ENCODE results near the gene MYCL.
A peak's percentile ranks its signal among the peaks of the same experiment; 100 is the strongest.

The MYCL gene

DNA sequence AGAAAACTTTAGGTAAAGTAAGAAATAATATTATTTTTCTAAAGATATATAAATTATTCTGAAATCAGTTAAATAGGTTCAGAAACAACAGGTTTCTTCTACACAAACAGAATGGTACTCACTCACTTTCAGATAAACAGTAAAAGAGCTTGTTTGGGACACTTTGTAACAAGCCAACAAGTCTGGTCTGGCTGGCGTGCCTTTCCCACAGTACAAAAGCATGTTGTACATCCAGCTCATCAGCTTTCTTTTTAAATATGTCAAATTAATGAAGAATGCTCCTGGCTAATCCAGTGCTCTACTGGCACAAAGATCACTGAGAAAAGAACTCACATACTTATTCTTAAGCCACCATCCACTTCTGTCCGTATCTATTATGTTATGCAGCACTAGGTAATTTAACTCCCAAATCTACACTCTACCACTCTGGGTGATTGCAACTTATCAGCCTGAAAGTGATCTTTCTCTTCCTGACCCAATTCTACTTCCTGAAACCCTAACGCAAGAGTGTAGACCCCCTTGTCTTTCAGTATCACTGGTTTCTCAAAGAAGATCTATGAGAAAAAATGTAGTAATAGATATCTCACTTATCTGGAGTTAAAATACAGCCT is 51.0 kb downstream of the MYCL start:
- DNase-seq, result no peak

DNA sequence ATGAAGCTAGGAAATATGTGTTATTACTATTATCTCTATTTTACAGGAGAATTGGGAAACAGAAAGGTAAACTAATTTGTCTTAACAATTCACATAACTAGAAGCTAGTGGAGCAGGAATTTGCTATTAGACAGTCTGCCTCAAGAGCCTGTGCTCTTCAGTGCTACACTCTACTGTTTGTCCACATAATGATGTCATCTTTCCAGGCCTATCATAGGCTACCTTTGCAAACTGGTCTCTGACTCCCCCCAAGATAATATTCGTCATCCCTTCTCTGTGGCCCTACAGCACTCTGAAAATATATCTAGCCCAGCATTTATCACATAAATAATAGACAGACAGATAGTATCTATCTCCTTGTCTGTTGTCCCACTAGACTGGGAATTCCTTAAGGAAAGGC is 52.5 kb downstream of the MYCL start:
- DNase-seq, result no peak

- no peak for DNase-seq
Measured at GRCh38 chr1:39847940-39848339, 53.8 kb downstream of the MYCL start.

GRCh38 chr1:39846796-39847195 is 54.9 kb downstream of the MYCL start:
- no peak for DNase-seq

DNA sequence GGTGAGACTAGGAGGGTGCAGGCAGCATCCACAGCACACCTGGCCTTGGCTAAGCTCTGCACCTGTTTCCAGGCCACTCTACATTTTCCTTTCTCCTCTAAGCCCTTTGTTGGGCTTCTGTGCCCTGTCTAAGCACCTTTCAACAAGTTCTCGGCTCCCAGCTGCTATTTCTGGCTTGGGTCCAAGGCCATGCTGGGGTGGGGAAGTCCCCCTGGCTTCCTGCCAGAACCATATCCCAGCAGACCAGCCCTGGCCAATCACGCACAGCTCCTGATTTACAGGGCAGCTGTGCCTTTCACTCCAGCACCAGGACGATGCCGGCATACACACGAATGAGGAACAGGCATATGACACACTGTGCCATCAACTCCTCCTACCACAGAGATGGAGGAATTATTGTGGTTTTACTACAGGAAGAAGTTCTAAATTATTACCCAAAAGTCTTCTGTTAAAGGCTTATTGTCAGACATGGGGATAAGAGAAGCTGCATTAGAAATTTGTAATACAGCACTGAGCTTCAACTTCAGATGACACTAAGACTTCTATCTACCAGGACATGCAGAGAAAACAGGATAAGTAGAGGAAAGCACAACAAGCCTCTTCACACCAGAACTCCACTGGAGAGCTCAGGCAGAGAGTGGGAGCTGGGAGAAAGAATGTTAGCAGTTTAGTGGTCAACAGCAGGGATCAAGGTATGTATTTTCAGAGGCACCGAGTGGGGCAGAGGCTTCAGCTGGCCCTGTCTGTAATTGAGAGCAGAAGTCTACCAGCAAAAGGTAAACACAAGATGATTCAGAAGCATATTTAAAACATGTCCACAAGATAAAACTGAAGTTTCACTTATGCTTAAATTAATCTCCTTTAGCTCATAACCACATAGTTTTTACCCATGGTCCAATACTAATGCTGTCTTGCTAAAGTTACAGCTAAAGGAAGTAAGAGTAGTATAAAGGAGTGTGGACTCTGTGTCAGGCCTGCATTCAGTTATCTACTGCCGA is 55.8 kb downstream of the MYCL start:
- peak; percentile 95 for DNase-seq

All from NCI-H187 treated with DMSO at 0.1 percent for 48 hours (cell line).